Jurkat, Clone E6-1 (cell line): ENCODE data around the gene FBXL17.

Experiments
- DNase-seq: peaks from one replicate; pipeline ENCODE4 v3.0.0-alpha.2; 2011; ENCODE audit warnings: low read depth, low spot score
- H3K4me3 ChIP-seq: 2 replicates; pipeline ENCODE4 v1.5.1; 2011; ENCODE audit warnings: mild to moderate bottlenecking, low read length, control low read depth, moderate library complexity

The FBXL17 gene

DNA sequence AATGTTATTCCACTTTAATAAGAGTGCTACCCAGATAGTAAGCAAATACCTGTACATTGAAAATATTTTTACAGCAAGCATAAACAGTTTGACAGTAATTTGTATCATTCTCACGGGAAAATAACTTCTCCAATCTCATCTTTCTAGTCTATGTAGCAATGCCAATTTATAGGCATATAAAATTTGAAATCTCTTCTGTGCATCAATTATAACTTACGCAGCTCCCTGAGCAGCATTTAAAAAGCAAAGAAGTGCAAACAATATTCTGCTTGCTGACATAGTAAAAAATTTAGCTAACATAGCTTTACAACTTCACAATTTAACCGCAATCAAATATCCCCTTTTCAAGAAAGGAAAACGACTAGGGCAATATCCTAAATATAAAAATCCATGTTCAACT lies 257.3 kb downstream of the FBXL17 start:
- no peak for DNase-seq
- no peak overlapping the region for H3K4me3 ChIP-seq

- H3K4me3 ChIP-seq, result no peak overlapping the region
- no peak for DNase-seq
Observed at GRCh38 chr5:108122702-108123101, 259.2 kb downstream of the FBXL17 start.

- no peak for DNase-seq
Observed at GRCh38 chr5:108118813-108119514, 262.9 kb downstream of the FBXL17 start.

GRCh38 chr5:108115673-108116072 lies 266.2 kb downstream of the FBXL17 start:
- no peak overlapping the region for H3K4me3 ChIP-seq
- DNase-seq, result no peak

More at GRCh38 chr5:108118813-108119514, 262.9 kb downstream of the FBXL17 start:
- H3K4me3 ChIP-seq, result no peak overlapping the region

DNA sequence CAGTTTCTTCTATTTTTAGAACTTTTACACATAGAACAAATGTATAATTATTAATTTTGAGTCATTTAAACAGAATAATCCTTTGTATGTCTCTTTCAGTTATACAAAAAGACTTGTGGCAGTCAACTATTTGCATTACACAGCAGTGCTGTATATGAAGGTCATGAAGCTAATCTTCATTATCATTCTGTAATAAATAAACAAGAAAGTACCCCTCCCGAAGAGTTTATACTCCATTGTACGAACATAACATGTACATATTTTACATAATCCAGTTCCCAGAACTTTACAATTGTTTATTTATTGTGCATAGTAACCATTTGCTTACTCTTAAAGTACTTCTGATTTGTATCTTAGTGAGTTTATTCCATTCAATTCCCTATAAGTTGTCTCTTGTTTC lies 267.9 kb downstream of the FBXL17 start:
- no peak overlapping the region for H3K4me3 ChIP-seq
- DNase-seq, result no peak

DNA sequence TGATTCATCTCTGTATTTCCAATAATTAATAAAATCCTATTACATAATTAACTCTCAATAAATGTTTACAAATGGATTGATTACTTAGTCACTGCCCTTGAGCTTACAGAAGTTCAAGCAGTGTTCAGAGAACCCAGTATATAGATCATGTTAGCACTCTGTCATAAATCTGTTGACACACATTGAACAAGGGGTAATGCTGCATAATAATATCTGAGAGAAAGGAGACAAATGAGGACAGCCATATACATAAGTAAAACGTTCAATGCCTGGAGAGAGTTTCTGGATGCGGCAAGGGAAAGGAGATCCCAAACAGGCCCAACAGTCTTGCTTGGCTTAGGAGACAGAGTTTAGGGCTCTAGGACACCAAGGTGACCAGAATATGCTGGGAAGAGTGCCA lies 270.2 kb downstream of the FBXL17 start:
- DNase-seq, result no peak
- no peak overlapping the region for H3K4me3 ChIP-seq

DNA sequence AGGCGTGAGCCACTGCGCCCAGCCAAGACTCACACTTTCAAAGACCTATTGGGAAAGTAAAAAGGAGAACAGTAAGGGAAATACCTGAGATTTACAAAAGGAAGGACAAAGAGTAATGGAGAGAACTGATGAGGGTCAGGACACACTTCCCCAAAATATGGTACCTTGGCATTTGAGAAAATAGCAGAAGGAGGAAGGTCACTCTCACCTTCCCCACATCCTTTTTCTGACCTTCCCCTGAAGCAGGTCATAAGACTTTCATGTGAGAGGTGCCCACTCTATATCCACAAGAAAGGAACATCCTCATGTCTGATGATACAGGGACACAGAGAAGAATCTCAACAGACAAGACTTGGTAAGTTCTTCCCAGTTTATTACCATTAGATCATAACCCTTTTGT lies 272.8 kb downstream of the FBXL17 start:
- DNase-seq, result no peak
- no peak overlapping the region for H3K4me3 ChIP-seq

GRCh38 chr5:108104448-108104847 lies 277.4 kb downstream of the FBXL17 start:
- no peak overlapping the region for H3K4me3 ChIP-seq
- DNase-seq, result no peak

DNA sequence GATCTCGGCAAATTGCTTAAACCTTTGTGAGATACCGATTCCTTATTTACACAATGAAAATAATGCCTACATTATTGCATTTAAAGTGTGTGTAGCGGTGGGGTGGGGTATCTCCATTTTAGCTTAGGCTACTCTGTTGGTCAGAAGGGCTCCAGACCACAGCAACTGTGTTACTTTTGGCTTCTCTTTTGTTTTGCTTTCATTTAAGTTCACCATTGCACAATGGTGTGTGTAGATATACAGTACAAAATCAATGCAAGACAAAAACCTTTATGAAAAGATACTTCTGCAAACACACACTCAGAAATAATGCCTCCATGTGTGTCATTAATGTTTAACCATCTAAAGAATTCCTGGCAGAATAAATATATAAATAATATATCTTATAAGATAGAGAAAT lies 279.4 kb downstream of the FBXL17 start:
- DNase-seq, result no peak

GRCh38 chr5:108101821-108102220 lies 280.1 kb downstream of the FBXL17 start:
- H3K4me3 ChIP-seq, result no peak overlapping the region
- no peak for DNase-seq

More for the DNA sequence above, 279.4 kb downstream of the FBXL17 start:
- no peak overlapping the region for H3K4me3 ChIP-seq

- no peak overlapping the region for H3K4me3 ChIP-seq
- DNase-seq, result no peak
Observed at GRCh38 chr5:108101130-108101529, 280.8 kb downstream of the FBXL17 start.

DNA sequence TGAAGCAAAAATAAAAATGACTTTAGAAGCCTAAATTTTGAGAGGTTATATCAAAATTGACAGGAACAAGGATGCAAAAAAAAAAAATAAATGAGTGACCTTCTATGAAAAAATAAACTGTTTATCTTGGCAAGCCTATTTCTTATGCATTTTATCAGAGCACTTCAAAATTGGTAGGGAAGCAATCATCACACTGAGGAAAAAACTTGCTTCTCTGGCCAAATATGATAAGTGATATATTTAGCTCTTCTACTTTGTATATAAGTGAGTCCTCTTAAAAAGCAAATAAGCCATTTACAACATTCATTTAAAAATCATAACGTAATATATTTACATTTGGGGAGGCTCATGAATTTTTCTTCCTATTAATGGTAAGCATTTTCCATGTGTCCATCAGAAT lies 287.1 kb downstream of the FBXL17 start:
- H3K4me3 ChIP-seq, result no peak overlapping the region

GRCh38 chr5:108093186-108093585 lies 288.7 kb downstream of the FBXL17 start:
- DNase-seq, result peak; percentile 20
- H3K4me3 ChIP-seq, result no peak overlapping the region

More for the DNA sequence above, 287.1 kb downstream of the FBXL17 start:
- no peak for DNase-seq

DNA sequence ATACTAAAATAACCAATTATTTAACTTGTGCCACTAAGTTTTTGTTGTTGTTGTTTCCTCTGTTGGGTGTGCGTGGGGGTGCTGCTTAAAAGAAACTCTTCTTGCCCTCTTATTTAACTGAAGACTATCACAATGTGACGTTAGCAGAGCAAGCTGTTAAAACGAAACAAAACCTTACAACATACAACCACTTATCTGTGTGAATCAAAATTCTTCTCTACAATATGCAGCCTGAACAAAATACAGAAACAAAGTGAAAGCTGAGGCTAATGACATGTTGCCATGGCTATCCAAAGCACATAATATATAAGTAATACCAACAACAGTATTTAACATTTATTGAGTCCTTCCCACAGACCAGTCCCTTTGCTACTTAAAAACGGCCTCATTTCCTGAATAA lies 291.0 kb downstream of the FBXL17 start:
- DNase-seq, result no peak
- H3K4me3 ChIP-seq, result no peak overlapping the region

GRCh38 chr5:108084105-108084504 lies 297.8 kb downstream of the FBXL17 start:
- no peak for DNase-seq
- H3K4me3 ChIP-seq, result no peak overlapping the region

DNA sequence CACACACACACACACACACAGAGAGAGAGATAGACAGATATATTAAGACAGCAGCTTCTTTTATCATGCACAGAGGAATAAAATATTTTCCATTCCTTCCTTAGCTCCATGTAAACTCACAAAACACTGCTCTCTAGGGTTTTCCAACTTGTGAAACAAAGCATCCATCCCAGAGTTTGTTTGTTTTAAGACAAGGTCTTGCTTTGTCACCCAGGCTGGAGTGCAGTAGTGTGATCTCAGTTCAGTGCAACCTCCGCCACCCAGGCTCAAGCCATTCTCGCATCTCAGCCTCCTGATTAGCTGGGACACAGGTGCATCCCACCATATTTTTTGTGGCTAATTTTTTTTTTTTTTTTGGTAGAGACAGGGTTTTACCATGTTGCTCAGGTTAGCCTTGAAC lies 298.7 kb downstream of the FBXL17 start:
- no peak overlapping the region for H3K4me3 ChIP-seq
- DNase-seq, result no peak

DNA sequence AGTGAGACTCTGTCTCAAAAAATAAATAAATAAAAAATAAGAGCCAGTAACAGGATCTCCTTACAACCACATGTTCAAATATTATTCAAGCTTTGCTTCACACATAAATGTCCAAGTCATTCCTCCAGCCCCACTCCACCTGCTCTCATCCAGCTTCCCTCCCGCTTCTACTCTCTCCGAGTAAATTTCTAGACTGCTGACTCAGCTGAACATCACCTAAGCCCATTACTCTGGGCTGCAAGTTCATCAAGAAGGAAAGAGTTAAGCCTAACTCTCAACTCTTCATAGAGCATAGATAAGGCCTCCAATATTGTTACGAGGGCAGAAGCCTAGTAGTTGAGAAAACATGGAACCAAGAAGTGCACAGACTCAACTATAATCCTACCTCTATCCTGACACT lies 300.2 kb downstream of the FBXL17 start:
- H3K4me3 ChIP-seq, result no peak overlapping the region
- no peak for DNase-seq

- H3K4me3 ChIP-seq, result no peak overlapping the region
- DNase-seq, result peak; percentile 8
Observed at GRCh38 chr5:108079753-108080152, 302.1 kb downstream of the FBXL17 start.

DNA sequence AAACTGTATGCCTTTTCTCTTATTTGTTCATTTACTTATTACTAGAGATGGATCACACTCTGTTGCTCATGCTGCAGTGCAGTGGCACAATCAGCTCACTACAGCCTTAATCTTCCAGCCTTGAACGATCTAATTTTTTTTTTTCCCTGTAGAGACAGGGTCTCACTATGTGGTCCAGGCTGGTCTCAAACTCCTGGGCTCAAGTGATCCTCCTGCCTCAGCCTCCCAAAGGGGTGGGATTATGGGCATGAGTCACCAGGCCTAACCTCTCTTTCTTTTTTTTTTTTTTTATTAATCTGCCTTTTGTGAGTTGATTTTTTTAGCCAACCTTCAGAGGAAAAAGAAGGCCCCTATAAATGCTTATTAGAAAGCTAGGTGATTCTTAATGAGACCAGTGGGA lies 303.0 kb downstream of the FBXL17 start:
- no peak overlapping the region for H3K4me3 ChIP-seq
- DNase-seq, result no peak

DNA sequence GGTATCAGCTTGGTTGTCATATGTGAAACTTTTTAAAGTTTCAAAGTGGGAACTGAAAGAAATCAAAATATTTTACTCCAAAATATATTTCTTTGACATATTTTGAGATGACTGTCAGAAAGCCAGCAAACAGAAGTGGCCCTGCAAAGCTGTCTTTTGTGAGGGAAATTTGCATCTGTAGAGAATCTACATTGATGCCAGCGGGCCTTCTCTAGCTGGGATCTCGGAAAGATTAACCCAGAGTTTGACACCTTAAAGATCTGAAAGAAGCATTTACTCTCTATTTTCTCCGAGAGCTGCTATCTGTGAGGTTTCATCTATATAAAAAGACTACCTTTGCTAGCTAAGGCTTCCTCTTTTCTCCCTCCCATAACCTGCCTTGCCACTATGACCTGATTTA lies 303.6 kb downstream of the FBXL17 start:
- DNase-seq, result no peak

GRCh38 chr5:108074626-108075025 lies 307.3 kb downstream of the FBXL17 start:
- no peak for DNase-seq

More for the DNA sequence above, 303.6 kb downstream of the FBXL17 start:
- H3K4me3 ChIP-seq, result no peak overlapping the region

More at GRCh38 chr5:108074626-108075025, 307.3 kb downstream of the FBXL17 start:
- H3K4me3 ChIP-seq, result no peak overlapping the region
